Karpas-422 (cell line): Measurements from ENCODE around the gene MARCHF3. TPM values are rescaled to one million over a fixed set of nuclear protein-coding genes. Genes with fewer than 3 reads are reported as not detected.
"Not testable (repeated sequence)": the region's sequence is repeated elsewhere in the genome, so short reads cannot be mapped to it uniquely, and the experiment has no call there.

Source experiments
- DNase-seq: peaks from one replicate; pipeline ENCODE4 v3.0.0-alpha.2; 2015
- H2AFZ ChIP-seq: fragments of 200-600 bp; sonication (generic); 2 replicates; pipeline ENCODE4 v1.6.1; 2014; ENCODE audit warnings: antibody characterized with exemption, low read length, mixed read lengths
- H3K27ac ChIP-seq: fragments of 200-600 bp; sonication (generic); 2 replicates; pipeline ENCODE4 v1.5.1; 2014; ENCODE audit warnings: mild to moderate bottlenecking, low read length, moderate library complexity
- H3K27me3 ChIP-seq: fragments of 200-600 bp; sonication (generic); 2 replicates; pipeline ENCODE4 v1.6.1; 2014; ENCODE audit warnings: low read length, mixed read lengths
- H3K36me3 ChIP-seq: fragments of 200-600 bp; sonication (generic); 2 replicates; pipeline ENCODE4 v1.6.1; 2014; ENCODE audit warnings: low read length, mixed read lengths; ENCODE audit not compliant: insufficient read depth
- H3K4me1 ChIP-seq: fragments of 200-600 bp; sonication (generic); 2 replicates; pipeline ENCODE4 v1.6.1; 2014; ENCODE audit warnings: mild to moderate bottlenecking, low read length, mixed read lengths
- H3K4me2 ChIP-seq: fragments of 200-600 bp; sonication (generic); 2 replicates; pipeline ENCODE4 v1.6.1; 2014; ENCODE audit warnings: low read length, low read depth, mild to moderate bottlenecking; ENCODE audit not compliant: poor library complexity, severe bottlenecking
- H3K4me3 ChIP-seq: fragments of 200-600 bp; sonication (generic); 2 replicates; pipeline ENCODE4 v1.5.1; 2014; ENCODE audit warnings: mild to moderate bottlenecking, antibody characterized with exemption, low read length, mixed read lengths
- H3K79me2 ChIP-seq: fragments of 200-600 bp; sonication (generic); 2 replicates; pipeline ENCODE4 v1.6.1; 2014; ENCODE audit warnings: mild to moderate bottlenecking, low read length, mixed read lengths
- H3K9ac ChIP-seq: fragments of 200-600 bp; sonication (generic); 2 replicates; pipeline ENCODE4 v1.6.0; 2014; ENCODE audit warnings: low read length
- H3K9me2 ChIP-seq: fragments of 200-600 bp; sonication (generic), shearing (Covaris generic); replicated peaks from 2 replicates; pipeline ENCODE4 v1.6.0; 2014; ENCODE audit warnings: mild to moderate bottlenecking, low read length, moderate library complexity; ENCODE audit not compliant: insufficient read depth
- H3K9me3 ChIP-seq: fragments of 300-700, 200-600 bp; sonication (generic); 2 replicates; pipeline ENCODE4 v1.6.1; 2014; ENCODE audit warnings: low read length, mixed read lengths
- H4K20me1 ChIP-seq: fragments of 200-600 bp; sonication (generic); 2 replicates; pipeline ENCODE4 v1.6.1; 2014; ENCODE audit warnings: mild to moderate bottlenecking, antibody characterized with exemption, low read length, low read depth; ENCODE audit not compliant: insufficient read depth
- total RNA-seq: library from RNA; depleted of rRNA; stranded (reverse); fragments of >200 nt; shearing (Covaris generic); gene quantifications from 2 replicates; pipeline ENCODE4 v1.2.3, GENCODE V29; 2014; ENCODE audit warnings: low replicate concordance

The MARCHF3 gene
- total RNA-seq, 1 experiment from 2014 or later = 0.56 TPM

DNA sequence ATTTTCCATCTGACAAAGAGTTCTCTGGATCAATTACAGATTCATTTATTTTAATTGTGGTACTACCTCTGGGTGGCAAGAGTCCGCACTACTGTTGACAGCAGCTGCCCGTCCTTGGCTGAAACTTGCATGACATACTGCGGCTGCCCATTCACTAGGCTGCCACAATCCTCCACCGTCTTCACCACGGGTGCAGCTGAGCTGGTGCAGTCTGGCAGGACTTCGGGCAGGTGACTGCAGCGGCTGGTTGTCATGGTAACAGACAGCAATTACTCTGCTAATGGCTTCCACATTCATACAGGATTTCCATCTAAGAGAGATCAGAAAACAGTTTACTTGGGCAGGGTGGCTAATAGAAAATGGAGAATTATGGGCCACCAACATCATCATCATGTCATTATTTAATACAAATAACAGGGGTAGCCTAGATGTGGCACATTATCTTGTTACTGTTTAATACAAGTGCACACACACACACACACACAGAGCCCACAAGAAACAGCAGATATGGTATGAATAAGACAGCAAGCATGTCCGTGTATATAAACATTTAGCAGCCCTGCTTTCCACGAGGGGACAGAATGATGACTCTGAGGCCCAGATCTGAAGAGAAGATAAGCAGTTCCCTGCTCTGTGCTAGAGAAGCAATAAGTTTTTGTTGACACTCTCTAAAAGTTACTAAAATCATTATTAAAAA, 112.3 kb downstream of the MARCHF3 start:
- H3K4me3 ChIP-seq = no peak overlapping the region
- no peaks in the 10 kb centered on the region for H3K9me3 ChIP-seq
- no peaks in the 10 kb centered on the region for H3K9me2 ChIP-seq
- no peak overlapping the region for H3K4me2 ChIP-seq
- no peaks in the 10 kb centered on the region; the same call in 1 of the 2 replicates for H3K36me3 ChIP-seq
- H3K79me2 ChIP-seq = no peaks in the 10 kb centered on the region
- no peak overlapping the region for H3K27ac ChIP-seq
- H3K4me1 ChIP-seq = no peaks in the 10 kb centered on the region
- H3K9ac ChIP-seq = no peak overlapping the region
- DNase-seq = peak; percentile 38
- H2AFZ ChIP-seq = no peak overlapping the region
- H4K20me1 ChIP-seq = no peaks in the 10 kb centered on the region
- H3K27me3 ChIP-seq = no peaks in the 10 kb centered on the region

DNA sequence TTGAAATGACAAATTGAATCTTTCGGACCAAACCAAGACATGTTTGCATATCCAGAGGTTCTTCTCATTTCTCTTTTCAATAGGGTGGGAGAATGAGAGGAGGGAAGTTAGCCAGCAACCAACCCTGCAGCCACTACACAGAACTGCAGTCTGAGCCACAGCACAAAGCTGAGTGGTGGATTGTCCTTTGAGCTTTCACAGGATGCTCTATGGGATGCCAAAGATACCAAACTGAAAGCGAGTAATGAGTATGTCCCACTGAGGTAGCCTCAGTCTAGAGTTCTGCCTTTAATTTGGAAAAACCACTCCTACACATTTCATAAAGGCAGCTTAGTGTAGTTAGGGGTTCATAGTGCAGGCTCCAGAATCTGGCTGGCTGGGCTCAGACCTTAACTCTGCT, 114.9 kb downstream of the MARCHF3 start:
- Histone ChIP-seq H3K79me2 (no peaks in the 10 kb centered on the region), H3K4me3 (no peak overlapping the region), H2AFZ (no peak overlapping the region), H3K4me1 (no peaks in the 10 kb centered on the region), H3K27ac (no peak overlapping the region), H3K9me3 (no peaks in the 10 kb centered on the region), H3K9me2 (no peaks in the 10 kb centered on the region), H3K27me3 (no peaks in the 10 kb centered on the region), H3K36me3 (no peaks in the 10 kb centered on the region; the same call in 1 of the 2 replicates), H3K9ac (no peak overlapping the region), H4K20me1 (no peaks in the 10 kb centered on the region), H3K4me2 (no peak overlapping the region)
- no peak for DNase-seq

DNA sequence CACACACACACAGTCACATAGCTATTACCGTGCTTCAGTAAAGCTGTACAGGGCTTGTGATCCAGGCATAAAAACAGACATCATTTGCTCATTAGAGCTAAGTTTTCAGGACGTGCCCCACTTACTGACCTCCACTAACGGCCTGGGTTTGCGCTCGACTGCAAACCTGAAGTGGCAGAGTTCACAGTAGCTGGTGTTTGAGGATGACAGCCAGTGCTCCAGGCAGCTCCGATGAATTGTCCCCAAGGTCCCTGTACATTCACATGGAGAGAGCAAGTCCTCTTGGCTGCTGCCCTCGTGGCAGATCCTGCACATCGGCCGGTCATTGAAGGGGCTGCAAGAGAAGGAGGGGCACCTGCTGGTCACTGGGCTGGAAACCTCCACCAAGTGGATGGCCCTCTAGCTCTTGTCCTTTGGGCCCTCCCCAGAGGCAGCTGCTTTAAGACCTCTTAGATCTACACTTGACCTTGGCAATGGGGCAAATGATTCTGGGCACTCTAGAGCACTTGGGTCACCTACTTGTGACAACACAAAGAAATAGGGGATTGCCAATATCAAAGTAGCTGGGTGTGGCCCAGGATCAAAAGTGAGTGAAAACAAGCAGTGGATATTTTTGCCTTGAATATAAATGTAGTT, 115.4 kb downstream of the MARCHF3 start:
- no peaks in the 10 kb centered on the region for H4K20me1 ChIP-seq
- no peak overlapping the region for H2AFZ ChIP-seq
- H3K9me3 ChIP-seq = no peaks in the 10 kb centered on the region
- no peaks in the 10 kb centered on the region for H3K27me3 ChIP-seq
- no peaks in the 10 kb centered on the region for H3K9me2 ChIP-seq
- H3K36me3 ChIP-seq = no peaks in the 10 kb centered on the region; the same call in 1 of the 2 replicates
- H3K79me2 ChIP-seq = no peaks in the 10 kb centered on the region
- no peak overlapping the region for H3K9ac ChIP-seq
- no peak overlapping the region for H3K4me3 ChIP-seq
- no peak overlapping the region for H3K4me2 ChIP-seq
- H3K4me1 ChIP-seq = no peaks in the 10 kb centered on the region
- H3K27ac ChIP-seq = no peak overlapping the region
- no peak for DNase-seq

DNA sequence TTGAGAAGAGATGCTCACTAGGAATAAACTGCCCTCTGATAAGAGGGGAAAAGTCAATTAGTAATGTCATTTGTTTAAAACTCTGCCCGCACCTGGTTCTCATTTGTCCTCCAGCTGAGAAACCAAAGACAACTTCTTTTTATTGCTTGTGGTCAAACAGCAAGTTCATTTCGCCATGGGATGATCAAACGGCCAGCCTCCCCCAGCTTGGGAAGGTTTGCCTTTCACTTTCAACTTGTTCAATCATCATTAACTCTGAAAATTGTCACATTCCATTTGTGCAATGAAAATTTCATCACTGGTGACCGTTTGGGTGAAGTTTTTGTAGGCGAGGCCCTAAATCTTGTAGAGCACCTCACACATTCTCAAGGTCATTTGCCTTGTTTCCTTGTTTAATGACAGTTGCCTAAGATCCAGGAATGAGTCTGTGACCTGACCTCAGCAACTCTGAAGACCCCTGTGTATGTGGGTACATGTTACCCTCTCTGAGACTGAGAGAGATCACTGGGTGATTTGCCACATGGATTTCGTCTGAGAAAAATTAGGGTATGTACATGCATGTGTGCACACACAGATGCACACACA, 117.7 kb downstream of the MARCHF3 start:
- H2AFZ ChIP-seq = no peak overlapping the region
- no peaks in the 10 kb centered on the region for H4K20me1 ChIP-seq
- H3K4me1 ChIP-seq = no peaks in the 10 kb centered on the region
- no peaks in the 10 kb centered on the region for H3K9me3 ChIP-seq
- H3K4me2 ChIP-seq = no peak overlapping the region
- H3K4me3 ChIP-seq = no peak overlapping the region
- H3K27me3 ChIP-seq = no peaks in the 10 kb centered on the region
- H3K27ac ChIP-seq = no peak overlapping the region
- no peak overlapping the region for H3K9ac ChIP-seq
- DNase-seq = no peak
- H3K79me2 ChIP-seq = no peaks in the 10 kb centered on the region
- no peaks in the 10 kb centered on the region for H3K9me2 ChIP-seq
- H3K36me3 ChIP-seq = no peaks in the 10 kb centered on the region; the same call in 1 of the 2 replicates

DNA sequence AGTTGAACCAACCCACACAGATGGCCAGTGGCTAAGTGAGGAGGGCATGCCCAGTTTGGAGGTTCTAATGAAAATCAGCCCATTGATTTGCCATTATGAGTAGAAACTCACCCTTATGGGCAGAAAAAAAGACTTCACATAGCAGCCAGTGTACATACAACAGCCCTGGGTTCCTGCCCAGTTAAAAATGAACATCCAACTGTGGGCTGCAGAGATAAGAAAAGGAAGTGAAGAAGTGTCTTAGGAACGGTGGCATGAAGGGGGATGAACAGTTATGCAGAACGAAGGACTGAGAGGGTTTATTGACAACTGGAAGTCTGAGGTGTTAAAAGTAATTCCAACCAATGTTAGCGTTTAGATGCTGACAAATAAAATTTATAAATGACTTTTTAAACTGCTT, 118.4 kb downstream of the MARCHF3 start:
- no peaks in the 10 kb centered on the region for H3K36me3 ChIP-seq
- no peaks in the 10 kb centered on the region for H4K20me1 ChIP-seq

DNA sequence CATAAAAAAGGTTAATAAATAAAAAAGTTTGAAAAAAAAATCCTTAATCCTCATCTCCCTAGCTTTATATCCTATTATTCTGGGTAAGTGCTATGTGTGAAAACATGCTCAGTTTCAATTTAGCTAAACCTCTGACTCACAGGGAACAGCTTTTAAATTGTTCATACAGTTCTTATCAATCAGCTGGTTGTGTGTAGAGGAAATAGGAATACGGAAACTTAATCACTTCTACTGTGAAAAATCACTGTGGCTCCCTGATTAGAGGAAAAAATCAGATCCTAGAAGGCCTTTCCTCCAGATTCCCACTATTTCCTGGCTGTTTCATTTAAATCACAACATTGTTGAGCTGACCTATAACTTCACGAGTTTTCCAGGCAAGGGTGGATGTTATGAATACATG, 120.5 kb downstream of the MARCHF3 start:
- H3K4me2 ChIP-seq = no peak overlapping the region
- no peaks in the 10 kb centered on the region for H3K27me3 ChIP-seq
- DNase-seq = no peak
- no peaks in the 10 kb centered on the region for H3K9me3 ChIP-seq
- H2AFZ ChIP-seq = no peak overlapping the region
- no peaks in the 10 kb centered on the region for H3K79me2 ChIP-seq
- no peaks in the 10 kb centered on the region for H4K20me1 ChIP-seq
- H3K4me3 ChIP-seq = no peak overlapping the region
- H3K4me1 ChIP-seq = no peaks in the 10 kb centered on the region
- no peak overlapping the region for H3K9ac ChIP-seq
- H3K36me3 ChIP-seq = no peaks in the 10 kb centered on the region
- no peak overlapping the region for H3K27ac ChIP-seq
- H3K9me2 ChIP-seq = no peaks in the 10 kb centered on the region

More for the DNA sequence above, 118.4 kb downstream of the MARCHF3 start:
- Histone ChIP-seq H2AFZ (no peak overlapping the region), H3K9me3 (no peaks in the 10 kb centered on the region), H3K9ac (no peak overlapping the region), H3K4me2 (no peak overlapping the region), H3K4me1 (no peaks in the 10 kb centered on the region), H3K27me3 (no peaks in the 10 kb centered on the region), H3K4me3 (no peak overlapping the region), H3K9me2 (no peaks in the 10 kb centered on the region), H3K27ac (no peak overlapping the region), H3K79me2 (no peaks in the 10 kb centered on the region)
- DNase-seq = no peak

DNA sequence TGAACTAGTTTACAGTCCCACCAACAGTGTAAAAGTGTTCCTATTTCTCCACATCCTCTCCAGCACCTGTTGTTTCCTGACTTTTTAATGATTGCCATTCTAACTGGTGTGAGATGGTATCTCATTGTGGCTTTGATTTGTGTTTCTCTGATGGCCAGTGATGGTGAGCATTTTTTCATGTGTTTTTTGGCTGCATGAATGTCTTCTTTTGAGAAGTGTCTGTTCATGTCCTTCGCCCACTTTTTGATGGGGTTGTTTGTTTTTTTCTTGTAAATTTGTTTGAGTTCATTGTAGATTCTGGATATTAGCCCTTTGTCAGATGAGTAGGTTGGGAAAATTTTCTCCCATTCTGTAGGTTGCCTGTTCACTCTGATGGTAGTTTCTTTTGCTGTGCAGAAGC, 126.0 kb downstream of the MARCHF3 start:
- H3K27me3 ChIP-seq, H4K20me1 ChIP-seq, H3K4me2 ChIP-seq, H3K4me3 ChIP-seq, H2AFZ ChIP-seq, H3K9me3 ChIP-seq, H3K27ac ChIP-seq, H3K4me1 ChIP-seq, H3K36me3 ChIP-seq, H3K9me2 ChIP-seq, H3K9ac ChIP-seq, DNase-seq, H3K79me2 ChIP-seq: not testable (repeated sequence)

DNA sequence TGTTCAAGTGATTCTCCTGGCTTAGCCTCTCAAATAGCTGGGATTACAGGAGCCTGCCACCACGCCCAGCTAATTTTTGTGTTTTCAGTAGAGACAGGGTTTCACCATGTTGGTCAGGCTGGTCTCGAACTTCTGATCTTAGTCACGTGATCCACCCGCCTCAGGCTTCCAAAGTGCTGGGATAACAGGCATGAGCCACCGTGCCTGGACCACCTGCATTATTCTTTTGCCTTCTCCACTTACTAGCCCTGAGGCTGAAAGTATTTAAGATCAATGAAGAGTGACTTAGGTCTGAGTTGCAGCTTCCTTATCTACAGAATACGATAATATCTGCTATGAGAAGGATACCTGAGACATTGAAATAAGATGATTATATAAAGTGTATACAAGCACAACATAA, 129.6 kb downstream of the MARCHF3 start:
- Histone ChIP-seq H3K4me1 (no peaks in the 10 kb centered on the region), H3K27me3 (no peaks in the 10 kb centered on the region), H4K20me1 (no peaks in the 10 kb centered on the region), H3K79me2 (no peaks in the 10 kb centered on the region), H3K36me3 (no peaks in the 10 kb centered on the region), H3K9me2 (no peaks in the 10 kb centered on the region), H3K4me2 (no peak overlapping the region), H3K4me3 (no peak overlapping the region), H3K9me3 (no peaks in the 10 kb centered on the region), H3K9ac (no peak overlapping the region), H3K27ac (no peak overlapping the region), H2AFZ (no peak overlapping the region)
- DNase-seq = no peak
